ENCODE results near the gene PCSK2.

The PCSK2 gene

DNA sequence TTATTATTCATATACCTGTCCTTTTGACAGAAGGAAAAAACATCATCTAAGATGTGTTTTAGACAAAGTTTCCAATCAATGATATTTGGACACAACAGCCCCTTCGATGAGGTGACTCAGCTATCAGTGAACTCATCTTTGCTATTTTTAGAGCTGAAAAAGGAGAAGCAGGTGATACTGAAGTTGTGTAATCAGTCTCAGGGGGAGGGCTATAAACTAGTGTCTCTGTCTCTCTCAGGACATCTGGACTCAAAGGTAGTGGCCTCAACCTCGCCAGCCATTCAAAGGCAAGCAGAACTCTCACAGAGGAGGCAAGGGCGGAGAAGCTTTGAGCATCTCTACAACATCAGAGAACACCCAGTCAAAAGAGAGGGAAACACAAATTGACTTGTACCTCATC, 168.9 kb downstream of the PCSK2 start:
- DNase-seq (ENCODE audit: low read depth) = no peak

DNA sequence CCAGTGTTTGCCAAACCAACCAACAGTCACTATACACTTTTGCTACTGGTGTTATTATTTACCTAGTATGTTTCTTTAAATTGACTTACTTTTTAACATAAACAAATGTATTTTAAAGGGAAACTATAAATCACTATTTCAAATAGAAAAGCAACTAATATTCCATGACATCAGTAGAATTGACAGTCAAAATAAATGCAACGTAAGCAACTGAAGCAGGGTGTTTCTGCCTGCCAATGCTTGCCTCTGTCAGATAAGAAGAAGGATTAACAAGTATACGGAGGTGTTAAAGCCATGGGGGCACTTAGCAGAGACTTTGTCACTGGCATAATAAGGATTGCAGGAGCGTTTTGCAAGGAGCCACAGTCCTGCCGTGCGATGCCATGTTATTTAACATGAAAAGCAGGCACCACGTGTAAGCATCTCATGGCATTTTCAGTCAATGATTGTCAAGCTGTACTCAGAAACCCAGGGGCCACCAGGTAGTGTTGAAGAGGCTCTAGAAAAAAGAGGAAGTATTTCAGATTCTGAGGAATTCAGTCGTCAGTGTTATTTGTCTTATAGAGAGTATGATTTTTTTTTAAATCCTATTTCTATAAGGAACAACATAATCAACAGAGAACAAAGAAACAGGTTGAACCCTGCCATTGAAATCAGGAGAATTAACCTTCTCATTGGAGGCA, 172.6 kb downstream of the PCSK2 start:
- no peak for DNase-seq (ENCODE audit: low read depth)

DNA sequence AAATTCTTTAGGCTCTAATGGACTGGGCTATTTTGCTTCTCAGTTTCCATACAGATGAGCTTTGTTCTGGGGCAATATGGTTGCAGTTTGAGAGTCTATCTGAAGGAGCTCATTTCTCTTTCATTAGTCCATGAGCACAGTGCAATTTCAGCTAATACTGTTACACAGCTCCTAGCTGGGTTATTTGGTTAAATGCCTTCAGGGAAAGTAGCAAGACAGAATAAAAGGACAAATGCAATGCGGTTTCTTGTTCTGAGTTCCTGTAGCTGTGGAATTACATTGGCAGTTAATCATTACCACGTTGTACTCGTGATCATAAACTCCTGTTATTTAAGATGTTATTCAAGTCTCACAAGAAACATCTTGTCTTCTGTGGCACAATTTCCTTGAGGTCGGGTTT, 176.6 kb downstream of the PCSK2 start:
- DNase-seq (ENCODE audit: low read depth) = no peak

DNA sequence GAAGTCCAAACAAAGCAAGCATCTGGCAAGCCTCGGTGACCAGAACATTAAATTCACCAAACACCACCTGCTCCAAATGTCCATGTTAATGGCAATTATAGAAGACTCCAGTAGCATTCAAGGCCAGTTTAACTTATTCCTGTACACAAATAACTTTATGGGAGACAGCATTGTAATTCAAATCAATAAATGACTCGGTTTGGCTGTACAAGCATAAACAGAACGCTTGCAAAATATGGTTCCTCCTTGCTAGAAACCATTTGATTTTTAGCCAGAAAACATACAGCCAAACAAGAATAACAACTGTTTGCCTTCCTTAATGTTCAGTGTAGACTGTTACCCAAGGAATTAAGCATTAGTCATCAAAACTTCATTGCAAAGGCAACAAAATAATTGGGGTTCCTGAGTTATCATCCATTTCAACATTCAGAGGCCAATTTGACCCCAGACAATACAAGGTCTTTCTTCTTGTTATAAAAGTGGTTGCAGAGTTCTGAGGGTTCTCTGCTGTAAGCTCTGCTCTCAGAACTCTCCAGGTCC, 179.3 kb downstream of the PCSK2 start:
- no peak for DNase-seq (ENCODE audit: low read depth)

DNA sequence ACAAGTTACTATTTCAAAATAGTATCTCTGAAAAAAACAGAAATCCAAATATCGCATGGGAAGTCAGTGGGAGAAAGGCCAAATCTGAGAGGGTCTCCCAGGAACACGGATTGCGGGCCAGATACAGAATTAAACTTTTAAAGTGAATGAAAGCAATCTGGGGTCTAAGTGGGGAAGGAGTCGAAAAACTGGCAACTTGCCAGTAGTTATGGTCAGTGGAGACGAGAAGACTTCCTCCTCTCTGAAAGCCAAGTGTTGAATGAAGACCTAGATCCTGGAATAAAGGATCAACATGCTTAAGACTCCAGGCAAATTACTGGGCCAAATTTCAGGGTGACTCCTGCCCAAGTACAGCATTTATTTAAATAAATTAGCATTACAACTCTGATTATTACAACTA, 180.7 kb downstream of the PCSK2 start:
- DNase-seq (ENCODE audit: low read depth) = no peak

DNA sequence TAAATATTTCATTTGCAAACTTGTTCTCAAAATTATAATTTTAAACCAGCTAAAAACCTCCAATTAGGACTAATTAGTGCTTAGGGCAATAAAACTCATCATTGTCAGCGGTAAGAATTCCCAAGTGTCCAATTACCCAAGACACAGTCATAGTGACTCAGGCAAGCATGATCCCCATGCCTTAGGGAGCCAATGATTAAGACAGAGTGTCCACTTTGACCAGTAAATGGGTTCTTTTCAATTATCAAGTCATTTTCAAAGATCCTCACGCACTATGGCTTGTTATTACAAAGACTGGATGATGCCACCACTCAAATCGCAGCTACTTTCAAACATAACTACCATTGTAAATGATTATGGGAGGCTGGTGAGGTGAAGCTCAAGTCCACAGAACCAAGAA, 190.4 kb downstream of the PCSK2 start:
- no peak for DNase-seq (ENCODE audit: low read depth)

DNA sequence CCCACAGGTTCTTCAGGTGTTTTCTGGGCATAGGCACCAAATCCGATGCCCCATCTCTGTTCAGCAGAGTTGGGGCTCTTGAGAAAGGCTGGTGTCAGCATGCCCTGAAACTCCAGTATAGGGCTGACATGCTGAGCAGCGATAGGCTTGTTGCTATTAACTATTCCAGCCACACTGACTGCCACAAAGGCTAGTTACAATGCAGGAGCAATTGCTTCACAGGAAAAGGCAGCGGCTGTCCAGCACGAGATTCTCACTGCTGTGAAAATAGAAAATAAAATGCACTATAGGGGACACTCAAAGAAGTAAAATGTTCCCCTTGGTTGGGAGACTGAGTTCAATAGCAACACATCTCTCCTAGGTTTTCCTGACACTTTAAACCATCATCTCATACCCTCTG, 191.9 kb downstream of the PCSK2 start:
- no peak for DNase-seq (ENCODE audit: low read depth)

DNA sequence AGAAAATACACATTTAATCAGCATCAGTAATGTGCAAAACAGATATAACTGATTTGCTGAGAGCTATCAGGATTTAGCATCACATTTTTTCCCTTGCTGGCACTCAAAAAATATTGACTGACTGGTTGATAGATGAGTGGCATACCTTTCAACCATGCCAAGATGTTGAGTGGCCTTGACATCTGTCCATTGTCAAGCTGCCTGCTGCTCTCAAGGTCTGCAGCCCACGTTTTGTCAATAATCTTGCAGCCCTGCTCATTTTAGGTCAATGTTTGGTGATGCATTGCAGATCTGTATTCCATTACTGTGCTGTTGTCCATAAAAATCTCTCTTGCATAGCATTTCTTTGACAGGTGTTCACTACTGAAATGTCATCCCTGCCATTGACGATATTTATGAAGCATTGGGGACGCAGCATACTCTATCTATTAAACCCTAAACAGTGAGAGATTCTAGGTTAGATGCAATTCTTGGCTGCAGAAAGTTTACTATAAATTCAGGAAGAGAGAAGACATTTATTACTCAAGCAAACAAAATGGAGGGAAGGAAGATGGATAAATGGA, 192.7 kb downstream of the PCSK2 start:
- no peak for DNase-seq (ENCODE audit: low read depth)

DNA sequence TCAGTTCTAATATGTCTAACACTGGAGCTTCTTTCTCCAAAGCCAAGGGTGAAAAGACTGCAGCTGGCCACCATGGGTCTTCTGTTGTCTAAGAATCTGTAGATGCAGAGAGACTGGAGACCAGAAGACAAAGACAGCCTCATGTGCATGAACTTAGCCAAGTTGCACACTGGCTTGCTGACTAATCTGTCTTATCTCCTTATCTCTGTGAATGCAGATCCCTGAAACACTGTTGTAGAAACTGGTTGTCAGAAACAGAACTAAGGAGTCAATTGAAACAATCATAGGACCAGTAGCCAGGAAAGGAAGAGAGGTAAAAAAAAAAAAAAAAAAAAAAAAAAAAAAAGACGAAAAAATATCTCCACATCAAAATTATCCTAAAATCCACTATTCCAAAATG, 194.7 kb downstream of the PCSK2 start:
- no peak for DNase-seq (ENCODE audit: low read depth)

DNA sequence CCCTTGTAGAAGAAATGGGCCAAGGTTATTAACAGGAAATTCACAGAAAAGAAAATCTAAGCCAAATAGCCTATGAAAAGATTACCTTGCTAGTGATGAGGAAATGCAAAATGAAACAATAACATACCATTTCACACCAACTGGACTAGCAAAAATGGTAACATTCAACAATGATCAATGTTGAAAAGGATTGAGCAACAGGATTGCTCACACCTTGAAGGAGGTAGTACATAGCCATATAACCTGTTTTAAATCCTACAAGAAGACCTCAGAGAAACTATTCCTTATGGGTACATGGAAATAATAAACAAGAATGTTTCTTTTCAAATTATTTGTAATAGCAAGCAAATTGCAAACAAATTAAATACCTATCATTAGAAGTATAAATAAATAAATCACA, 196.9 kb downstream of the PCSK2 start:
- no peak for DNase-seq (ENCODE audit: low read depth)

DNA sequence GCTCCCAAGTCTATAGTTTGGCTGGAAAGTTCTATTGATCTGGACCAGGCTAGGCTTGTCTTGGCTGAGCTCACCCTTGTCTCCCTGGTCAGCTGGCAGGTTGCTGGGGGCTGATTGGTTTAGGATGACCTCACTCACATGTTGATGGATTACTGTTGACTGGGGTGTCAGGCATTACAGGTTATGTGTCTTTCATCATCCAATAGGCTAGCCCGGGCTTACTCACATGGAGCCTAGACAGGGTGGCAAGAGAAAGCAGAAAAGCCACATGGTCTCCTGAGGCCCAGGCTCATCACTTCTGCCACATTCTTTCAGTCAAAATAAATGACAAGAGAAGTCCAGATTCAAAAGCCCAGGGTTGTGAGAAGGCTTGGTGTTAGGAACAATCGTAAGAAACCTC, 200.8 kb downstream of the PCSK2 start:
- DNase-seq (ENCODE audit: low read depth) = no peak

DNA sequence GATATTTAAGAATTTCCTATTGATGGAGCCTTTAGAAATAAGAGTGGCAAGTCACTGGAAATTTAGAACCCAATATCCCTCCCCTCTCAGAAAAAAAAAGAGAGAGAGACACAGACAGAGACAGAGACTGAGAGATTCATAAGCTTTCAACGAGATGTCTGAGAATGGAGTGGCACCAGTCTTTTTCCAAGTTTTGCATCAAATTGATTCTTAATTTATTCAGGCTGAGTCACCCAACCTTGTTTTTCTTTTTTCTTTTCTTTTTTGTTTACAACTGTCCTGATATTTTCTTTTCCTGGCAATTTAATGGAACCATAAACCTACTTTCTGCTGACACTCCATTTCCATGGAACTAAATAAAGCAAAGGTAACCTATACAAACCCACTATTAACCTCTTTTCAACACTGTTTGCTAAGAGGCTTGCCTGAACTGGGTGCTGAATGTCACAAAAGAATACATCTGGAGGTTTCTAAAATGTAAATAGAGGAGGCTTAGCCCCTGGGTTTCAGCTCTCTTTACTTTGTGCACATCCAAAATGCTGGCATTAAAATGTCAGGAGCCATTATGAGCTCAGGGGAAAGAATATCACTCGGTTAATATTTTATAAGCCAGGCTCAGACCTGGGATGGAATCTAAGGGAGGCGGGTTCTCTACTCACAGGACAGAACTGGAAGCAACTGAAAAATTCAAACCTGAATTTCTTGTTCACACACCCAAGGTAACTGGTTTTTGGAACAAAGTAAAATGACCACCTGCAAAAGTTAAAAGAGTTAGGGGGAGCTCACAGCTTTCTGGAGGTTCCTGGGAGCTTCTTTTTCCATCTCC, 203.5 kb downstream of the PCSK2 start:
- DNase-seq (ENCODE audit: low read depth) = no peak

DNA sequence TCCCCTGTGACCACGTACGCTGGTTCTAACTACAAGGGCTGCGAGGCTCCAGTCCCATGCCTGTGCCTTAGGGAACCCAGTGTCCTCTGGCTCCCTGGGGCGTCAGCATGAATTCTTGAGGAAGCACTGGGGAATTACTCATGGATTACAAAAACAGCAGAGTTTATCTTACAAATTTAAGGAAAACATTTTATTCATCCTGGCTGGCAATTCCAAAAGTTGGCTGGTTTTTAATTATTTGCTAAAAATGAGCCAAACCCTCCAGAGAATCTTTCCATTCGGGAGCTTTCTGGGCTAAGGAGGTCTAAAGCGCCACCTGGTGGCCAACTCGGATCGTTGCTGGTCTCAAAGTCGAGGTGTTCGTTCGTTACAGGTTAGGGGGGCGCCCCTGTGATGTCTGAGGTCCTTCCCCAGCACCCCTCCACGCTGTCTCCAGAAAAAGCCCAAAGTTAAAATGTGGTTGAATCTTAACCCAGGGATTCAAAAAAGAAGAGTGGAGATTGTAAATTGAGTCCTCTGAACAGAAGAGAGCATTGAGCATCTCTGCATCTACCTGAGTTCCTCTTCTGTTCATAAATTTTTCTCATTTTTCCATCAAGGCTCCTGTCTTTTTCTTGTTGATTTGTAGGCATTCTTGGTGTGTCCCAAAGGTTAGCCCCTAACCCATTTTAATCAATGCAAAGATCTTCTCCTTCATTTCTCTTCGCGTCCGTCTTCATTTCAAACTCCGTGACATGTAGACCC, 205.0 kb downstream of the PCSK2 start:
- no peak for DNase-seq (ENCODE audit: low read depth)

DNA sequence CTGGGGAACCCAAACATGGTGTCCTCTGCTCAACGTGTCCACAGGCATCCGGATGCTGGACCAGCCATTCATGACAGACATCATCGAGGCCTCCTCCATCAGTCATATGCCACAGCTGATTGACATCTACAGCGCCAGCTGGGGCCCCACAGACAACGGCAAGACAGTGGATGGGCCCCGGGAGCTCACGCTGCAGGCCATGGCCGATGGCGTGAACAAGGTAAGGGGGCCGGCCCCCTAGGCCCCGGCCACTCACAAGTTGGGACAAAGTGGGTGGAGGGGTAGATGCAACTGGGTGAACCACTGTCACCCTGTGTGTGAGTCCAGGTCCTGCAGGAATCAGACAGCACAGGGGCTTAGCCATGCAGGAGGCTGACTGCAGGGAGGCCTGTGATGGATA, 209.8 kb downstream of the PCSK2 start:
- no peak for DNase-seq (ENCODE audit: low read depth)

DNA sequence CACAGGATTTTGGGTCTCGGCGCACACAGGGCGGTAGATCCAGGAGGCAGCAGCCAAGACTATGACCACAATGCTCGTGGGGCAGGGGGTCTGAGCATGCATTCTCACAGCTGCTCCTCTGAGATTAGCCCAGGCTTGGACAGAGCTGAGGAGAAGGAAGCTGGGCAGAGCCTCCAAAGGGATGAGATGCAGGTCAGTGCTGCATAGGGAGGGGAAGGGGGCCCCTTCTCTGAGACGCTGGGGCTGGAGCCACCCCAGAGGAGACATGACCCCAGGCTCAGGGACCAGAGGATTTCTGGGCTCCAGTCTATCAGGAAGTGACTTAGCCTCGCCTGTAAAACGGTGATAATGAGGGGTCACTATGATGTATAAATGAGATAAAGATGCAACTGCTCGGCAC, 210.4 kb downstream of the PCSK2 start:
- DNase-seq (ENCODE audit: low read depth) = no peak

DNA sequence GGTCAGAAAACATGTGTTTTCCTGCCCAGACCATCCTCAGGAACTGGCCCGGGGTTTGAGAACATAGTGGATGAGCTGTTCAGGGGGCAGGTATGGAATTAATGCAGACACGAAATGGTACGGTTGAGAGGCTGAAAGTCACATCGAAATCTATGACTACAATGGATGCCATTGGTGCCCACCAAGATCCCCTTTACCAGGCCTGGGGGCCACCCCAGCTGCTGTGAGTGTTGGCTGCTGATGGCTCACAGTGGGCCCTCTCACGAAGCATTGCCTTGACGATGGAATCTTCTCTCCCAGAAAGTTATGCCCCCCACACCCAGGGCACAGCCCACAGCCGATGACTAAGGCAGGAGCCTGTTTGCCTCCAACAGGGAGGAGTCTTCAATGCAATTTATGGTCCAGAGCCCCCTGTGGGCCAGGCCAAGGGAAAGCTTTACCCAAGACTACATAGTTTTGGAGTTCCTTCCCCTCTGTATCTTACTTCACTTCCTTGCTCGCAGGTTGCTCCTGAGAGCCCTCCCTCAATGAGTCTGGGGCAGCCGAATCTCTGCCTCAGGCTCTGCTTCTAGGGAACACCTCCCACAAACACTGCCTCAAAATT, 211.7 kb downstream of the PCSK2 start:
- no peak for DNase-seq (ENCODE audit: low read depth)

DNA sequence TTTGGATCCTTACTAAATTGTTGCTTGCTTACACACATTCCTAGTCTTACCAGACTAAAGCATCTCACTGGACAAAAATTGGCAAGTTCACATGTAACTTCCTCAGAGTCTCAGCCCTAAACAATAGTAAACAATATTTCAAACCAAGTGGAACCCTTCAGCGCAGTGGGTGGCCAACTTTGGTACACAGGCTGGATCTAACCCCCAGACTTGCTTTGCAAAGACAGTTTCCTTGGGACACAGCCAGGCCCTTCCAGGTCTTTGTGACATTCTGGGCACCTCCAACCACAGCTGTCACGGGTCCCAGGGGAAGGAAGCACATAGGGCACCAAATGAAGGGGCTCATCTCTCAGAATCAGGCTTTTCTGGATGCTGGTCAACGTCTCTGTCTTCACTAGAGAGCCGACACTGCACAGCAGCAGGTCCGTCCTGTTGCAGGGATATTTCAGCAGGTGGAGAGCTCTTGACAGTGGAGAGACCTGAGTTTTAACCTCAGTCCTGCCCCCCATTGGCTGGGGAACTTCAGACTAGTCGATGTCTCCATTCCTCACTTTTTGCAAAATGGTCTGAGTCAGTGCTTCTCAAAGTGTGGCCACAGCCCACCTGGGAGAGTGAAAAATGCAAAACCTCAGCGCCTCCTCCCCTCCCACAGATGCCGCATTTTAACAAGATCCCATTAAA, 212.9 kb downstream of the PCSK2 start:
- no peak for DNase-seq (ENCODE audit: low read depth)

DNA sequence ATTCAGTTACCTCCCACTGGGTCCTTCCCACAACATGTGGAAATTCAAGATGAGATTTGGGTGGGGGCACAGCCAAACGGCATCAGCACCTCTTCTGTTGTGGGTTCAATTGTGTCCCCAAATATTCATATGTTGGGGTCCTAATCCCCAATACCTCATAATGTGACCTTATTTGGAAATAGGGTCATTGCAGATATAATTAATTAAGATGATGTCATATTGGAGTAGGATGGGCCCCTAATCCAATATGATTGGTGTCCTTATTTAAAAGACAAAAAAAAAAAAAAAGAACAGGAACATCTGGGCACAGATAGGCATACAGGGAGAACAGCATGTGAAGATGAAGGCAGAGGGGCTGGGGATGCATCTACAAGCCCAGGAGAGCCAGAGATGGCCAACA, 214.9 kb downstream of the PCSK2 start:
- no peak for DNase-seq (ENCODE audit: low read depth)

DNA sequence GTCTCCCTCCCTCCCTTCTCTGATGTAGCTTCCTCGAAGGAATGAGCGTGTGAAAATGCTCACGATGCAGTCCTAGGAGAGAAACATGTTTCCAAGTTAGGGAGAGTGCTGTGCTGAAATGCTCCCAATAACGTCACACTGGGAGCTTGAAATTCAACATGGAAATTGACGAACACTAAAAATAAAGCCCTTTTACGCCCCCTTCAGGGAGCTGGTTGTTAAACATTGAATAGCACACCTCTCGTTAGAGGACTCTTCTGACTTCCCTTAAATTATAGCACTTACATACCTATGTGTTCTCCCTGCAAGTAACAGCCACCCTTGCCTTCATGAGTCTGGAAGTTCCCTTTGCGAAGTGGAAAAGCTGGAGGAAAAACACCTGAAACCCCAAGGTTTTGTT, 215.7 kb downstream of the PCSK2 start:
- DNase-seq (ENCODE audit: low read depth) = no peak

DNA sequence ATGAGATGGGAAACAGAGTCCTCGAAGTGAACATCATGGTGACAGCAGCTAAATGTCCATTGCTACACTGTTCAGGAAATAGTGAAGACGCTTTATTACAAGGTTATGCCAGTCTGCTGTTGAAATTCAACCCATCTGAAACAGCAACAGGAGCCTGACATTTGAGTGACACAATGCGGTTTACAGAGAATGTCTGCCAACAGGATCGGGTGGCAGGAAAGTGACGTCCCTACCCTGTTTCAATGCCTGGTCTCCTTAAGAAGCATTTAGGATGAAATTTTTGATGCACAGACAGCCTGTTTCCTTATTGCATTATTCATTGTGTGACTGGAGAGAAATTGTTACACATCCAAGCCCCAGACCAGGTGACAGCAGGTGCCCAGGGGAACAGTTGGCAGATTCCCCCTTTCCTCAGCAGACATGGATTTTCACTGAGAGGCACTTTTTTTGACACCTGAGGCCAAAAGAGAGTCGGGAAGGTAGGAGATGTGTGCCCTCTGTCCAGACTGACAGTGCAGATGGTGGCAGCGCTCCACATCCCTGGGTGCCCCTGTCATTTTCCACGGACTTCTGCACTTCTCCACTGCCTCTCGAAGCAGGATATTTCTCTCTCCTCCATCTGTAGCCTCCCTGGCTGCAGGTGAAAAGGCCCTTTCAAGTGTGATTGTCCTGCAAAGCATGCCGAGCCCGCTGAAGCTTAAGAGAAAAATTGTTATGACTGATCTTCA, 216.5 kb downstream of the PCSK2 start:
- no peak for DNase-seq (ENCODE audit: low read depth)

DNA sequence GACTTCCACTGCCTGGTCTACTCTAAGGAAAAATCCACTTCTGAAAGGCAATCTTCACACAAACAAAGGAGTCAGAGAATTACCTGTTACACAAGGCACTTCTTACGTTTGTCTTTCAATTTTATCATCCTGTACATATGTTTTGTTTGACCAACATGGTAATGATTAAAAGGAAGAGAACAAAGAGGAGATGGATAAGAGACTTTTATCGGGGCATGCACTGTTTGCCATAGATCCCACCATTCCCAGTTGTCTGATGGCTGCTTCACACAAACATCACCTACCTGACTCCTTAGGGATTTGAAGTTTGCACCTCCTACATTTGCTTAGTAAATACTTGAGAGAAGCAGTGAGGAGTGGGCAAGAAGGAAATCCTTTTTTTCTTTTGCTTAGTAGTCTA, 217.3 kb downstream of the PCSK2 start:
- no peak for DNase-seq (ENCODE audit: low read depth)
